Stimulated activated CD4-positive, alpha-beta T cell treated with anti-CD3 and anti-CD28 coated beads, Interleukin-4, amount 100 ng/mL, for 24 hours (primary cell): ENCODE measurements around the gene SMYD4.
"Not testable (repeated sequence)": the region's sequence is repeated elsewhere in the genome, so short reads cannot be mapped to it uniquely, and the experiment has no call there.

Source experiments
- DNase-seq: peaks from one replicate; pipeline ENCODE4 v3.0.0-alpha.2; 2020

SMYD4 gene

DNA sequence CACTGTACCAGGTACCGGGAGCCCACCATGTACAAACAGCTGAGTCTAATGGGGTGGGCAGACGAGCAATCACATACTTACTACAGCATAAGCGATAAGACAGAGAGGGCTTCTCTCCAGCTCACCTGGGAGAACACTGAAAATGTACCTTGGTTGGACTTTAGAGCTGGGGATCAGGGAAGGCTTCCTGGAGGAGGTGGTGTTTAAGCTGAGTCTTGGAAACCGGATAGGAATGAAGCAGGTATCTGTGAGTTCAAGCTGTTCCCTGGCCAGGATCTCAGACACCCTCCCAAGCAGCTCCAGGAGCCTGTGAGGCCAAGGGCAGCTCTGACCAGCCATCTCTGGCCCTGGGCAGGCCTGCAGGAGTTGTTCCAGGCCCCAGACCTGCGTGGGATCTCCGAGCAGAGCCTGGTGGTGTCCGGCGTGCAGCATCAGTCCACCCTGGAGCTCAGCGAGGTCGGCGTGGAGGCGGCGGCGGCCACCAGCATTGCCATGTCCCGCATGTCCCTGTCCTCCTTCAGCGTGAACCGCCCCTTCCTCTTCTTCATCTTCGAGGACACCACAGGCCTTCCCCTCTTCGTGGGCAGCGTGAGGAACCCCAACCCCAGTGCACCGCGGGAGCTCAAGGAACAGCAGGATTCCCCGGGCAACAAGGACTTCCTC is 75.8 kb downstream of the SMYD4 start:
- DNase-seq, result no peak

DNA sequence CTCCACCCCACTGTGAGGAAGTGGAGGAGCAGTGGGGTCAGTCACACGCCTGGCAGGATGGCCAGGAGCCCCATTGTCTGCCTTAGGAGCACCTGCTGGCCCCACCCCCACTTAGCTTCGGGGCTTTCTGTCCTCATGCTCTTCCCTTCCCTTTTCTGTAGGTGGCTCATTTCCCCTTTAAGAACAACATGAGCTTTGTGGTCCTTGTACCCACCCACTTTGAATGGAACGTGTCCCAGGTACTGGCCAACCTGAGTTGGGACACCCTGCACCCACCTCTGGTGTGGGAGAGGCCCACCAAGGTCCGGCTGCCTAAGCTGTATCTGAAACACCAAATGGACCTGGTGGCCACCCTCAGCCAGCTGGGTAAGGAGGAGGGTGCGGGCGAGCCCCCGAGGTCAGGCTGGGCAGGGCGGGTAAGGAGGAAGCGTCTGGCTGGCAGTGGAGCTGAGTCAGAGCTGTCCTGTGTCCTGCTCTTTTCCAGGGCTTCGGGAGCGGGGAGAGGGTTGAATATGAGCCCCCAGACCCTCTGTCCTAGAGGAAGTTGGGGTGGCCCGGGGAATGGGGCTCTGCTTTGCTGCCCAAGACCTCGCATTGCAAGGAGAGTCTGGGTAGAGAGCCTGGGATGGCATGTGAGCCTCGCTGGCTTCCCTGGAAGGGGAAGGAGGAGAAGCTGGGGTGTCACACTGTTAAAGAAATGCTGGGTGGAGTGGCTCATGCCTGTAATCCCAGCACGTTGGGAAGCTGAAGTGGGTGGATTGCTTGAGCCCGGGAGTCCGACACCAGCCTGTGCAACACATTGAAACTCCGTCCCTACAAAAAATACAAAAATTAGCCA is 77.1 kb downstream of the SMYD4 start:
- no peak for DNase-seq

DNA sequence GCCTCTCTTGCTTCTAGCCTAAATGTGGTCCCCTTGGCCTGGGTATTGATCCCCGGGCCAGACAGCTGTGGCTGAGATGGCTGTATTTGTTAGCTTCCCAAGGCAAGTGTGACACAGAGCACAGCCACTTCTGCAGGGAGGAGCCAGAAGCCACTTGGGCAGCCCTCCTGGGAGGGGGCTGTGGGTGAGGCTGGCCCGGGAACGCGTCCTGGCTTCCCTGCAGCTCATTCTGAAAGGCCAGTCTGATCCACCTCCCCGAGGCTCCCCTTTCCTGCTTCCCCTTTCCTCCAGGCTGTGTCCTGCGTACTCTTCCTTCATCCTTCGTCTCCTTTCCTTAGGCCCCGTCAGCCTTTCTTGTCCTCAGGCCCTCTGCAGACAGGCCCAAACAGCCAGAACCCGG is 79.1 kb downstream of the SMYD4 start:
- no peak for DNase-seq

DNA sequence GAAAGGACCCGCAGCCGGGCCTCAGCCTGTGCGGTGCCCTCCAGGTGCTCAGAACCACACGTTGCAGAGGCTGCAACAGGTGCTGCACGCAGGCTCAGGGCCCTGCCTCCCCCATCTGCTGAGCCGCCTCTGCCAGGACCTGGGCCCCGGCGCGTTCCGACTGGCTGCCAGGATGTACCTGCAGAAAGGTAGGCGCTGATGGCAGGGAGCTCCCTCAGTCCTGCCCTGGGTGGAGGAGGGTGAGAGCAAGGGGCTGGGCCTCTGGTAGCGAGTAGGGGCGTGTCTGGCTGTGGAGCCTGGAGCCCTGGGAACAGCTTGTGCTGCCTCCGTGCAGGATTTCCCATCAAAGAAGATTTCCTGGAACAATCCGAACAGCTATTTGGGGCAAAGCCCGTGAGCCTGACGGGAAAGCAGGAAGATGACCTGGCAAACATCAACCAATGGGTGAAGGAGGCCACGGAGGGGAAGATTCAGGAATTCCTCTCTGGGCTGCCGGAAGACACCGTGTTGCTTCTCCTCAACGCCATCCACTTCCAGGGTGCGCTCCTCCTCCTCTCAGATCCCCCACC is 82.6 kb downstream of the SMYD4 start:
- DNase-seq, result no peak

DNA sequence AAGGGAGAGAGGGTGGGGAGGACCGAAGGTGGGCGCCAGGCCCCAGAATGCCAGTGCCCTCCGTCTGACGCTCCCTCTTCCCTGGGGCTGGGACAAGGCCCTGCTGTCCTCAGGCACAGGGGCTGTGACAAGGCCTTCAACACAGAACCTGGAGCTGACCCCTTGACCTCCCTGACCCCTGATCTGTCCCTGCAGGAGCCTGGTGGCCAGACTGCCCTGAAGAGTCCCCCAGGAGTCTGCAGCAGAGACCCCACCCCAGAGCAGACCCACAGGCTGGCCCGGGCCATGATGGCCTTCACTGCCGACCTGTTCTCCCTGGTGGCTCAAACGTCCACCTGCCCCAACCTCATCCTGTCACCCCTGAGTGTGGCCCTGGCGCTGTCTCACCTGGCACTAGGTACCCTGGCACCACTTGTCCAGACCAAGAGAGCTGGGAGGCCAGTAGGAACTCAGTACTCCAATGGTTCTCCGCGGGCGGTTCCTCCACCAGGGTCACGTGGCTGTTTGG is 84.1 kb downstream of the SMYD4 start:
- DNase-seq, result no peak

DNA sequence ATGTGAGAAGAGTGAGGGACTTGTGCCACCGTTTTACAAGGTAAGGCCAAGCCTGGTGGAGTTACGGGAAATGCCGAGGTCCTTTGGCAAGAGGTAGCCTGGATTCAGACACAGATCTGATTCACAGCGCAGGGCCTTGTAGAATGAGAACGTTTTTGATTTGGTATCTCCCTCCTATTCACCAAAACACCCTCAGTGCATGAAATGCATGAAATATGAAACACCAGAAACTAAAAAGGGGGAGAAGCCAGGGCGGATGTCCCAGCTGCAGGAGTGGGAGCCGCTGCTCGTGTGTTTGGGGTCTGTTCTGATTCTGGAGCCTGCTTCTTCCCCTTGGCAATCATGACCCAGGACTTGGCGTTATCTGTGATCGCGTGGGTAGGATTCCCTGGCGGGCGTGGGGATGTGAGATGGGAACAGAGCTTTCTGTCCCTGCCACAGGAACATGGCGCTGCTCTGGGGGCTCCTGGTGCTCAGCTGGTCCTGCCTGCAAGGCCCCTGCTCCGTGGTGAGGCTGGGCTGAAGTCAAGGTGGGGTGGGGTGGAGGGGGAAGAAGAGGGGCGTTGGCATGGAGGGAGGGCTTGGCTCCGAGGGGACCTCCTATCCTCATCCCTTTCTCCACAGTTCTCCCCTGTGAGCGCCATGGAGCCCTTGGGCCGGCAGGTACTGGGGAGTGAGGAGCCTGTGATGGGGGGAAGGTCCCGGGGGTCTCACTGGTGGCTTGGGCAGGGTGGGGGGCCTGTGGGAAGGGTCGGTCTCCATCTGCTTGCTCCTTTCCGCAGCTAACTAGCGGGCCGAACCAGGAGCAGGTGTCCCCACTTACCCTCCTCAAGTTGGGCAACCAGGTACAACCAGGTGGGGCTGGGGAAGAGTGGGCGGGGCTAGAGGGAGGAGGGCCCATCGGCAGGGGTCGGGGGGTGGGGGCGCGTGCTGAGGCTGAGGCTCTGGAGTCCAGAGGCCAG is 84.9 kb downstream of the SMYD4 start:
- DNase-seq, result no peak

DNA sequence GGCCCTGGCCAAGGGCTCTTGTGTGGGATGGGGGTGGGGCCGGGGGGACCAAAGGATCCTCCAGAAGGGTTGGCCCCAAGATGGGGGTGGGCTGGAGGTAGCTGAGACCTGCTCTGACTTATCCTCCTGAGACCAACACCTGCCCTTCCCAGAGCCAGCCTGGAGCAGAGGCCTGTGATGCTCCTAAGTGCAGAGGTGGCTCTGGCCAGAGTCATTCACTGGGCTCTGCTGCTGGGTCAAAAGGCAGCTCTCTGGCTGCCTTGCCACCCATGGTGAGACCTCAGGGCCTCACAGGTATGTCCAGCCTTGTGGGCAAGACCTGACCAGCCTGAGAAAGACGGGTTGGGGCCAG is 86.6 kb downstream of the SMYD4 start:
- no peak for DNase-seq

DNA sequence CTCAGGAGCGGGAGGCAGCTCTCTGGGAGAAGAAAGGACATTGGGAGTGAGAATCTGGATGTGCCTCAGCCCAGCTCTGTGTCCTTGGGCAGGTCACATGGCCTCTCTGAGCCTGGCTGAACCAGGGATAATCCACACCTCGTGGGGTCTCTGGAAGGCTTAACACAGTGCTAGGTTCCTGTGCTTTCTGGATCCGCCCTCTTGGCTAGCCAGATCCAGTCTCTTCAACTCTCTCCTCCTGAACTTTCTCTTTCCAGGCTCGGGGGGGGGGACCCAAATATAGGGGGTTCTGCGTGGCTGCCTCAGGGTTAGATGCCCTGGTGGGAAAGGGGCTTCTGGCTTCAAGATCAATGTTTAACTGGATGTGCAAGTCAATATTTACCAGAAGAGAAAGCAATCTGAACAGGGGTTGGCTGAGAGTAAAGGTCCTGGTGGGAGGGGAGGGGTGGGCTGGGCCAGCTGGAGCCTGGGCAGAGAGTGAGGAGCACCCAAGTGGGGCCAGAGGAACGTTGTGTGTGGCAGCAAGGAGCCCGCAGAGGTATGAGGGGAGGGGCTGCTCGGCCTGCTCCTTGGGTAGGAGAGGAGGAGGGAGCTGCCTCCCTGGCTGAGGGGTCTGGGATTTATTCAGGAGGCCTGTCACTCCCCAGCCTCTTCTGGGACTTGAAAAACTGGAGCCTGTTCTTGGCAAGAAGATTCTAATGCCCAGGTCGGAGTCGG is 87.2 kb downstream of the SMYD4 start, which contains the start of gene SERPINF2:
Gene SERPINF2 (plus strand): TSS at position 501 of the 717 bp plus-strand sequence. CDS start 2,125 bp downstream, outside the sequence.
- DNase-seq, result no peak

DNA sequence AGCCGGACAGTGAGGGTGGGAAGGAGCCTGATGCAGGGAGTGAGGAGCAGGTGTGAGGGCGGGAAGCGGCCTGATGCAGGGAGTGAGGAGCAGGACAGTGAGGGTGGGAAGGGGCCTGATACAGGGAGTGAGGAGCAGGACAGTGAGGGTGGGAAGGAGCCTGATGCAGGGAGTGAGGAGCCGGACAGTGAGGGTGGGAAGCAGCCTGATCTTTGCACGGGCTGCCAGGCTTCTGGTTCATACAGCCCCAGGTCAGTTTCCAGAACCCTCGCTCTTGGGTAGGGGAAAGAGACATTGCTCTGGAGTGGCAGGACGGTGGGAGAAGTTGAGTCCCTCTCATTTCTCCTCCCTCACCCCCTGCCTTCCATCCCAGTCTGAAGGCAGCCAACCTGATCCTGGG is 87.8 kb downstream of the SMYD4 start:
- not testable (repeated sequence) for DNase-seq

DNA sequence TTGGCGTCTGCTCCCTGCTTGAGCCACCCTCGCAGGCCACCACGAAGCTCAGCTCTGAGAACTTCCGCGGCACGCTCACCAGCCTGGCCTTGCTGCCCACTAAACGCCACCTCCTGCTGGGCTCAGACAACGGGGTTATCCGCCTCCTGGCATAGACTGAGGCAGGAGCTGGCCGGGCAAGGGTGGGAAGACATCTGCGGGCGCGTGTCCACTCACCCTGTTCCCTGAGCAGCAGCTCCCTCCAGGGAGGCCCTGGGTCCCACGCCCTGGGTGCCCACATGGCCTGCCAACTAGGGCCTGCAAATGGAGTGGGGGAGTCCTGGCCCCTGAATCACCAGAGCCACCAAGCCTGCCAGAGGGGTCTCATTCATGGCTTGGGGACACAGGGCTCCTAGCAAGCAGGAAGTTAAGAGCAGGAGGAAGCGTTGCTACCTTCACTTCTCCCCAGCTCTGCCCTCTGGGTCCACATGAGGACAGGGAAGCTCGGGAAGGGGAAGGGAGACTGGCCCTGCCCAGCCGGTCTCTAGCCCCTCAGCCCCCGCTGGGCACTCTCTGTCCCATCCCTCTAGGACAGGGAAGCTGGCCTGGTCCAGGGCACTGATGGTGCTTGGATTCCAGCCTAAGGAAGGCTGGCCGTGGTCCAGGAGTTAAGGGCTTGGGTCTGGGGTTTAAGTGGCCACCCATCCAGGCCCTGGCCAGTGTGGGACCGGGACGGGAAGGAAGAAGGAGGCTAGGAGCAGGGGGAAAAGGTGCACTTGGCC is 92.0 kb downstream of the SMYD4 start:
- DNase-seq, result no peak

DNA sequence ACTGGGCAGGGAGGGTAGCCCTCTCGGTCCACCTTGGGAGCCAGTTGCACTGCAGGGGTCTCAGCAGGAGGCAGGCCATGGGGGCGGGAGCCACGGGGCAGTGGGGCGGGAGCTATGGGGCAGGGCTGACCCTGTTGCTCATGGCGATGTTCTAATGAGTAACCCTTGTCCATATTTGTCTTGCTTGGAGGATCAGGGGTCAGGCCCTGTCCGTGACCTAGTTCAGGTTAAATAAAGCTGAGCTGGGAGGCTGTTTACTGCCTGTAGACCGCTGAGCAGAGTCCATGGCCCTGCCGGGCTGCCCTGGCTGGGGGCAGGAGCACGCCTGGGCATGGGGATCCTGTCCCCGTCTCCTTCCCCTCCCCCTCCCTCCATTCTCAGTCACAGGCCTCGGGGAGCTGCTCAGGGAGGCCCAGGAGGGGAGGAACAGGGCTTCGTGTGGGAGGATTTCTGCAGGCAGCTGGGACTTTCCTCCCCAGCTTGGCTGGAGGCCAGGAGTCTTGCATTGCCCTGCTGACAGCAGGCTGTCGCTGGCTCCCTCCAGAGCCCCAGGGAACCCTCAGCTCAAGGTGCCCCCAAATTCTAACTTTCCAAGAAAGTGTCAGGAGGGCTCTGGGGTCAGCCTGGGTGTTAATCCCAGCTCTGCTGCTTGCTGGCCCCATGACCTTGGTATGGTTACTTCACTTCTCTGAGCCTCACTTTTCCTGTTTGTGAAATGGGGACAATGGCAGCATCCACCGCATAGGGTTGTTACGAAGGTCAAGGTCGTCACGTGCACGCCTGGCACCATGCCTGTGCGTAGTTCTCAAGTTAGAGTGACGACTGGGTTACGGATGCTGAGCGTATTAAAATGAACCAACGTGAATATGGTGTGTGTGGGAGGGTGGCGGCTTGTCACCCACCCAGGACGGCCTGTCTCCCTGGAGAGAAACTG is 93.1 kb downstream of the SMYD4 start:
- peak; percentile 69 for DNase-seq

DNA sequence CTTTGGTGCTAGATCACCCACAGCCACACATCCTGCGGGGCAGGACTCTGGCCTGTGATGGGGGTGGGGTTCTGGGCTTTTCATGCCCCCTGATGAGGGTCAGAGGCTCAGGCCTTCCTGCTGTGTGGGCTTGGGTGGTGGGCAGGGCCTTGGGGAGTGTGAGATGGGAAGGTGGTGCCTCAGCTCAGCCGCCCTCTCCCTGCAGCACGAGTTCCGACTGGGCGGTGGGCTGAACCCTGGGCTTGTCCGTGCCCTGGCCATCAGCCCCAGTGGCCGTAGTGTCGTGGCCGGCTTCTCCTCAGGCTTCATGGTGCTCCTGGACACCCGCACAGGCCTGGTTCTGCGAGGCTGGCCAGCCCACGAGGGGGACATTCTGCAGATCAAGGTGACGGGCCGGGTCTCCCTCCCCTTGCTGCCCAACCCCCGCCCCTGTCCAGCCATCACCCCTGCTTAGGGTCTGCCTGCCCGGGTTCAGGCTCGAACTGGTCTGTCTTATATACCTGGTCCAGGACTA is 93.8 kb downstream of the SMYD4 start:
- DNase-seq, result no peak

DNA sequence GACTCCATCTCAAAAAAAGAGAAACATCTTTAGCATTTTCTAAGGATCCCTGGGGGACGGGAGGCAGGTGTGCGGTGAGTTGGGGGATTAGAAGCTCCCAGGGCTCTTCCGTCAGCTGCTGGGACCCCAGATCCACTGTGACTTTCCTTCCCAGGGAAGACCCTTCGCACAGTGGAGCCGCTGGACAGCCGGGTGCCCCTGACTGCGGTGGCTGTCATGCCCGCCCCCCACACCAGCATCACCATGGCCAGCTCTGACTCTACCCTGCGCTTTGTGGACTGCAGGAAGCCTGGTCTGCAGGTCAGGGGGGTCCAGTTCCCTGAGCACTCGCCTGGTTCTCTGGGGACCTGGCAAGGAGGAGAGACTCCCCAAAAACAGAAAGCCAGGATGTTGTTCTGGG is 94.3 kb downstream of the SMYD4 start:
- DNase-seq, result no peak

DNA sequence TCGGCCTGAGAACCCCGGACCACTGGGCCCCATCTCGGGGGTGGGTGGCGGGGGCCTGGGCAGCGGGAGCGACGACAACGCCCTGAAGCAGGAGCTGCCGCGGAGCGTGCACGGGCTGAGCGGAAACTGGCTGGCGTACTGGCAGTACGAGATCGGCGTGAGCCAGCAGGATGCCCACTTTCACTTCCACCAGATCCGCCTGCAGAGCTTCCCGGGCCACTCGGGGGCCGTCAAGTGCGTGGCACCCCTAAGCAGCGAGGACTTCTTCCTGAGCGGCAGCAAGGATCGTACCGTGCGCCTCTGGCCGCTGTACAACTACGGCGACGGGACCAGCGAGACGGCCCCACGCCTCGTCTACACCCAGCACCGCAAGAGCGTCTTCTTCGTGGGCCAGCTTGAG is 95.9 kb downstream of the SMYD4 start:
- no peak for DNase-seq

DNA sequence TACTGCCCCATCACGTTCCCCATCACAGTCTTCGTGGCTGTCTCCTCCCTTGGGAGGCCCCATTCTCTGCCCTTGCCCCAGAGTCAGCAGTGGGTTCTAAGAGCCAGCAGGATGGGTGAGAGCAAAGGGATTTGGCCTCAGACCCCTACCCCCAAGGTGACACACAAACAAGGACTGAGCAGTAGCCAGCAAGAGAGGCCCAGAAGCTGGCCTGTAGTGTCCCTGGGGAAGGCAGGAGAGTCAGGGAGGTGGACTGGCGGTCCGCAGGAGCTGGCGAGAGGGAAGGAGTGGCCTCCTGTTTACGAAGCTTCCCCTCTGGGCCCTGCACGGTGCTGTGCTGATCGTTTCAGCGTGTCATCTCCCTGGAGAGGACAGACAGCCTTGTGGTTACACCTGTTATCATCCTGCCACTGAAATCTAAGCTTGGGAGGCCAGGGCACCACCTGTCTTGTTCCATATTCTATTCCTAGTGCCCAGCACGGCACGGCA is 96.8 kb downstream of the SMYD4 start:
- no peak for DNase-seq

DNA sequence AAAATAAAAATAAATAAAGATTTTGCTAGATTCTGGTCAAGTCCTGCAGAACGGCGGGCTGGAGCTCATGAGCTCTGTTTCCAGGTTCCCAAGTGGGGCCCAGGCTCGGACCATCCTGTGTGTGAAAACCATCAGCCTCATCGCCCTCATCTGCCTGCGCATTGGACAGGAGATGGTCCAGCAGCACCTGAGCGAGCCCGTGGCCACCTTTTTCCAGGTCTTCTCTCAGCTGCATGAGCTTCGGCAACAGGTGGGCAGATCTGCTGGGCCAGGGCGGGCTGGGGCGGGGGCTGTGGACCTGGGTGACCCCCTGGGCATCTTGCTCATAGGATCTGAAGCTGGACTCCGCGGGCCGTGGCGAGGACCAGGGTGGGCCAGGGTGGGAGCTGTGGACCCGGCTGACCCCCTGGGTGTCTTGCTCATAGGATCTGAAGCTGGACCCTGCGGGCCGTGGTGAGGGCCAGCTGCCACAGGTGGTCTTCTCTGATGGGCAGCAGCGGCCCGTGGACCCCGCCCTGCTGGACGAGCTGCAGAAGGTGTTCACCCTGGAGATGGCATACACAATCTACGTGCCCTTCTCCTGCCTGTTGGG is 97.4 kb downstream of the SMYD4 start:
- no peak for DNase-seq

DNA sequence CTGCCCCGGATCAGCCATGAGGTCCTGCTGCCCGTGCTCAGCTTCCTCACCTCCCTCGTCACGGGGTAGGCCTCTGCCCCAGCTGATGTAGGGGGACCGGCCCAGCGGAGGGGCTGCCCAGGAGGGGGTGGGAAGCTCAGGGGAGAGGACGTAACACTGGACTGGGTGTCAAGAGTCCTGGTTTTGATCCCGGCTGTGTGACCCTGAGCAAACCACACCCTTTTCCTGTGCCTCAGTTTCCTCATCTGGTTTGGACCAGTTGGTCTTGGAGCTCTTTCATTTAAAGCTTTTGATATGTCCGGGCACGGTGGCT is 98.6 kb downstream of the SMYD4 start:
- DNase-seq, result no peak

DNA sequence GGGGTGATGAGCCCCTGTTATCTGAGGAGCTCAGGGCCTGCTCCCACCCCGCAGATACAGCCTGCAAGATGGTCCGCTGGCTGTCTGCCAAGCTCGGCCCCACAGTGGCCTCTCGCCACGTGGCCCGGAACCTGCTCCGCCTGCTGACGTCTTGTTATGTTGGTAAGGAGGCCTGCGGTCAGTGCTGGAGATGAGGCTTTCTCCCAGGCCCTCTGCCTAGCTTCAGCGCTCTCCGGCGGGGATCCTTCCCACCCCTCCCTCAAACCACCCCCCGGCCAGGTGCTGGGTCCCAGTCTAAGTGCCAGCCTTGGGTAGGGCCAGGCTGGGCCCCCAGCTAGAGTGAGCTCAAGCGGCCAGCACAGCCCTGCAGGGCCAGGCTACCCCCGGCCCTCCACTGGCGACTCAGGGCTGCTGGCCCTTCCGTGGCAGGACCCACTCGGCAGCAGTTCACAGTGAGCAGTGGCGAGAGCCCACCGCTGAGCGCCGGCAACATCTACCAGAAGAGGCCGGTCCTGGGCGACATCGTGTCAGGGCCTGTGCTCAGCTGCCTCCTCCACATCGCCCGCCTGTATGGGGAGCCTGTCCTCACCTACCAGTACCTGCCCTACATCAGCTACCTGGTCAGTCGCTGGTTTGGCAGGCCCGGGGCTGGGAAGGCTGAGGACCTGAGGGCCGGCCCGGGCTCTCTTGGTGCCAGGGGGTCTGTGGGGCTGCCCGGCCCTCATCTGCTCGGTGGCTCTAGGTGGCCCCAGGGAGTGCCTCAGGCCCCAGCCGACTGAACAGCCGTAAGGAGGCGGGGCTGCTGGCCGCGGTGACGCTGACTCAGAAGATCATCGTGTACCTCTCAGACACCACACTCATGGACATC is 99.1 kb downstream of the SMYD4 start:
- DNase-seq, result no peak

DNA sequence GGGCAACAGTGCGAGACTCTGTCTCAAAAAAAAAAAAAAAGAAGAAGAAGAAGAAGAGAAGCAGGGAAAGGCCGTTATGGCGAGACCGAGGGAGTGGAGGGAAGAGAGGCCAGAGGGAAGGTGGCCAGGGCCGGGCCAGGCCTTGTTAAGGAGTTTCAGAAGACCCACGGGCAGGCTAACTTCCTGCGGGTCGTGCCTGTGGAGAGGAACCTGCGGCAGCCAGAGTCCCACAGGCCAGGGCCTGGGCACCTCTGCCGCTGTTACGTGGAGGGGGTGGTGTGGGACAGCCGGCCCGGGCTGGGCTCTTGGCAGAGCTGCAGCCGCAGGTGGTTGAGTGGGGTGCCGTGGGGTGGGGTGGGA is 99.8 kb downstream of the SMYD4 start:
- DNase-seq, result no peak
